ENCODE data around the gene MECR. TPM values are rescaled to one million over a fixed set of nuclear protein-coding genes. Genes with fewer than 3 reads are reported as not detected.

The MECR gene
- polyA plus RNA-seq, 1 of the 3 experiments (the other 2 are of a cell fraction) = 38.3 TPM

GRCh38 chr1:29211086-29212030 lies 19.4 kb downstream of the MECR start:
- ChIA-PET CTCF (interaction anchor here (1.0 to 1.7 kb wide), 2 partner anchors 9 to 11 kb away, joined by 3 to 5 read pairs; no protein-coding TSS in a partner anchor), POLR2A (no interaction called here)
- H2AFZ ChIP-seq (ENCODE audit: low read depth) = no peak overlapping the region
- 96% methylated on average over 12 of the region's 12 CpGs for WGBS (ENCODE audit: low lambda C conversion rate)
- H3K4me1 ChIP-seq (ENCODE audit: control insufficient read depth in 1 of 2, insufficient read depth in 2 of 2, low read depth in 1 of 2, low read length in 1 of 2) = peaks cover 0 to 8% of the 10 kb centered on the region in 2 experiments; a peak in 2 of 4 replicates
- no peak overlapping the region for H3K4me3 ChIP-seq (ENCODE audit: low read depth in 2 of 2, low read length in 1 of 2)
- H3K9me2 ChIP-seq = no peaks in the 10 kb centered on the region
- H3K4me2 ChIP-seq = no peak overlapping the region
- H3F3A ChIP-seq (replicated peaks; ENCODE audit: insufficient read depth) = peaks cover 3% of the 10 kb centered on the region
- no peaks in the 10 kb centered on the region for H4K20me1 ChIP-seq (ENCODE audit: insufficient read depth)
- H3K27ac ChIP-seq (ENCODE audit: low read depth in 2 of 2, low read length in 1 of 2) = no peak overlapping the region
- no peaks in the 10 kb centered on the region for H3K9me3 ChIP-seq
- no peaks in the 10 kb centered on the region for H3K27me3 ChIP-seq (ENCODE audit: insufficient read depth)
- no peak overlapping the region for H3K9ac ChIP-seq
- H3K36me3 ChIP-seq (replicated peaks in 1 of 2; ENCODE audit: control insufficient read depth in 1 of 2, insufficient read depth in 2 of 2, low read length in 1 of 2) = peaks cover 25 to 30% of the 10 kb centered on the region in 2 experiments
- no peak for DNase-seq
- H3K79me2 ChIP-seq (ENCODE audit: insufficient read depth) = no peaks in the 10 kb centered on the region
- TF ChIP-seq MEF2A (IDR thresholded peaks at IDR 0.05; ENCODE audit: borderline replicate concordance, low read depth) = no peak
- no peak for TF ChIP-seq MXI1 (IDR thresholded peaks at IDR 0.05; ENCODE audit: low read depth, low read length)
- TF ChIP-seq, protein P1, sequence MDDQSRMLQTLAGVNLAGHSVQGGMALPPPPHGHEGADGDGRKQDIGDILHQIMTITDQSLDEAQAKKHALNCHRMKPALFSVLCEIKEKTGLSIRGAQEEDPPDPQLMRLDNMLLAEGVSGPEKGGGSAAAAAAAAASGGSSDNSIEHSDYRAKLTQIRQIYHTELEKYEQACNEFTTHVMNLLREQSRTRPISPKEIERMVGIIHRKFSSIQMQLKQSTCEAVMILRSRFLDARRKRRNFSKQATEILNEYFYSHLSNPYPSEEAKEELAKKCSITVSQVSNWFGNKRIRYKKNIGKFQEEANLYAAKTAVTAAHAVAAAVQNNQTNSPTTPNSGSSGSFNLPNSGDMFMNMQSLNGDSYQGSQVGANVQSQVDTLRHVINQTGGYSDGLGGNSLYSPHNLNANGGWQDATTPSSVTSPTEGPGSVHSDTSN (IDR thresholded peaks at IDR 0.05) = no peak
- TF ChIP-seq IRF3 (IDR thresholded peaks at IDR 0.05; ENCODE audit: low read depth, low read length) = no peak
- TF ChIP-seq MAX (IDR thresholded peaks at IDR 0.05; ENCODE audit: low read depth) = no peak
- TF ChIP-seq, protein P2, sequence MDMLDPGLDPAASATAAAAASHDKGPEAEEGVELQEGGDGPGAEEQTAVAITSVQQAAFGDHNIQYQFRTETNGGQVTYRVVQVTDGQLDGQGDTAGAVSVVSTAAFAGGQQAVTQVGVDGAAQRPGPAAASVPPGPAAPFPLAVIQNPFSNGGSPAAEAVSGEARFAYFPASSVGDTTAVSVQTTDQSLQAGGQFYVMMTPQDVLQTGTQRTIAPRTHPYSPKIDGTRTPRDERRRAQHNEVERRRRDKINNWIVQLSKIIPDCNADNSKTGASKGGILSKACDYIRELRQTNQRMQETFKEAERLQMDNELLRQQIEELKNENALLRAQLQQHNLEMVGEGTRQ (IDR thresholded peaks at IDR 0.05; ENCODE audit: borderline replicate concordance, low read depth, low read length) = no peak
- no peak for TF ChIP-seq NFIC (IDR thresholded peaks at IDR 0.05; ENCODE audit: borderline replicate concordance)
- no peak for TF ChIP-seq CTCF (IDR thresholded peaks at IDR 0.05)
- TF ChIP-seq RFX5 (IDR thresholded peaks at IDR 0.05; ENCODE audit: low read length) = no peak
- TF ChIP-seq, protein P3, sequence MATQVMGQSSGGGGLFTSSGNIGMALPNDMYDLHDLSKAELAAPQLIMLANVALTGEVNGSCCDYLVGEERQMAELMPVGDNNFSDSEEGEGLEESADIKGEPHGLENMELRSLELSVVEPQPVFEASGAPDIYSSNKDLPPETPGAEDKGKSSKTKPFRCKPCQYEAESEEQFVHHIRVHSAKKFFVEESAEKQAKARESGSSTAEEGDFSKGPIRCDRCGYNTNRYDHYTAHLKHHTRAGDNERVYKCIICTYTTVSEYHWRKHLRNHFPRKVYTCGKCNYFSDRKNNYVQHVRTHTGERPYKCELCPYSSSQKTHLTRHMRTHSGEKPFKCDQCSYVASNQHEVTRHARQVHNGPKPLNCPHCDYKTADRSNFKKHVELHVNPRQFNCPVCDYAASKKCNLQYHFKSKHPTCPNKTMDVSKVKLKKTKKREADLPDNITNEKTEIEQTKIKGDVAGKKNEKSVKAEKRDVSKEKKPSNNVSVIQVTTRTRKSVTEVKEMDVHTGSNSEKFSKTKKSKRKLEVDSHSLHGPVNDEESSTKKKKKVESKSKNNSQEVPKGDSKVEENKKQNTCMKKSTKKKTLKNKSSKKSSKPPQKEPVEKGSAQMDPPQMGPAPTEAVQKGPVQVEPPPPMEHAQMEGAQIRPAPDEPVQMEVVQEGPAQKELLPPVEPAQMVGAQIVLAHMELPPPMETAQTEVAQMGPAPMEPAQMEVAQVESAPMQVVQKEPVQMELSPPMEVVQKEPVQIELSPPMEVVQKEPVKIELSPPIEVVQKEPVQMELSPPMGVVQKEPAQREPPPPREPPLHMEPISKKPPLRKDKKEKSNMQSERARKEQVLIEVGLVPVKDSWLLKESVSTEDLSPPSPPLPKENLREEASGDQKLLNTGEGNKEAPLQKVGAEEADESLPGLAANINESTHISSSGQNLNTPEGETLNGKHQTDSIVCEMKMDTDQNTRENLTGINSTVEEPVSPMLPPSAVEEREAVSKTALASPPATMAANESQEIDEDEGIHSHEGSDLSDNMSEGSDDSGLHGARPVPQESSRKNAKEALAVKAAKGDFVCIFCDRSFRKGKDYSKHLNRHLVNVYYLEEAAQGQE (IDR thresholded peaks at IDR 0.05; ENCODE audit: low read depth, low read length) = no peak
- TF ChIP-seq RXRA (IDR thresholded peaks at IDR 0.05; ENCODE audit: borderline replicate concordance, low read depth) = no peak
- TF ChIP-seq GABPA (IDR thresholded peaks at IDR 0.05; ENCODE audit: low read depth) = no peak
